ENCODE results near the gene RXFP1.

Gene RXFP1

GRCh38 chr4:158530381-158530780, 8.7 kb downstream of the RXFP1 start:
- no peak for TF ChIP-seq EZH2phosphoT487 (IDR thresholded peaks at IDR 0.05; ENCODE audit: low read depth)
- TF ChIP-seq CTCF (IDR thresholded peaks at IDR 0.05; ENCODE audit: low read depth, low read length), result no peak
- H3K27me3 ChIP-seq (ENCODE audit: low read depth, low read length), result no peaks in the 10 kb centered on the region
- no peak overlapping the region for H3K4me3 ChIP-seq (ENCODE audit: low read length)
- H3K4me1 ChIP-seq (ENCODE audit: low read length), result peaks cover 13% of the 10 kb centered on the region
- no peaks in the 10 kb centered on the region for H3K9me3 ChIP-seq (ENCODE audit: insufficient read depth, low read length)
- no peaks in the 10 kb centered on the region for H3K36me3 ChIP-seq (replicated peaks; ENCODE audit: low read depth, low read length)
- H2AFZ ChIP-seq (ENCODE audit: low read depth, low read length), result peak overlapping the region; percentile 29; the same call in 1 of the 2 replicates
- H4K20me1 ChIP-seq (ENCODE audit: insufficient read depth, low read length), result no peaks in the 10 kb centered on the region
- 0 out of 2 replicates have a peak overlapping the region, but pooled peaks have one; percentile 3 for H3K4me2 ChIP-seq (ENCODE audit: low read length)
- H3K27ac ChIP-seq (ENCODE audit: low read length), result no peak overlapping the region
- H3K9ac ChIP-seq (ENCODE audit: low read length), result no peak overlapping the region
- no peaks in the 10 kb centered on the region for H3K79me2 ChIP-seq (ENCODE audit: low read length)

- TF ChIP-seq CTCF (IDR thresholded peaks at IDR 0.05; ENCODE audit: low read depth, low read length) (no peak), EZH2phosphoT487 (IDR thresholded peaks at IDR 0.05; ENCODE audit: low read depth) (no peak)
- Histone ChIP-seq H3K79me2 (ENCODE audit: low read length) (no peaks in the 10 kb centered on the region), H3K36me3 (replicated peaks; ENCODE audit: low read depth, low read length) (no peaks in the 10 kb centered on the region), H3K27ac (ENCODE audit: low read length) (no peak overlapping the region), H3K4me1 (ENCODE audit: low read length) (peaks cover 13% of the 10 kb centered on the region), H3K4me3 (ENCODE audit: low read length) (no peak overlapping the region), H2AFZ (ENCODE audit: low read depth, low read length) (no peak overlapping the region), H4K20me1 (ENCODE audit: insufficient read depth, low read length) (no peaks in the 10 kb centered on the region), H3K9me3 (ENCODE audit: insufficient read depth, low read length) (no peaks in the 10 kb centered on the region), H3K27me3 (ENCODE audit: low read depth, low read length) (no peaks in the 10 kb centered on the region), H3K9ac (ENCODE audit: low read length) (no peak overlapping the region), H3K4me2 (ENCODE audit: low read length) (no peak overlapping the region)
Measured at GRCh38 chr4:158530898-158531297, 9.2 kb downstream of the RXFP1 start.

- Histone ChIP-seq H3K9ac (ENCODE audit: low read length) (no peak overlapping the region), H3K4me2 (ENCODE audit: low read length) (no peak overlapping the region), H3K4me3 (ENCODE audit: low read length) (no peak overlapping the region), H3K79me2 (ENCODE audit: low read length) (no peaks in the 10 kb centered on the region), H3K4me1 (ENCODE audit: low read length) (peaks cover 13% of the 10 kb centered on the region), H3K27ac (ENCODE audit: low read length) (no peak overlapping the region), H3K27me3 (ENCODE audit: low read depth, low read length) (no peaks in the 10 kb centered on the region), H3K9me3 (ENCODE audit: insufficient read depth, low read length) (no peaks in the 10 kb centered on the region), H3K36me3 (replicated peaks; ENCODE audit: low read depth, low read length) (no peaks in the 10 kb centered on the region), H4K20me1 (ENCODE audit: insufficient read depth, low read length) (no peaks in the 10 kb centered on the region), H2AFZ (ENCODE audit: low read depth, low read length) (no peak overlapping the region)
- TF ChIP-seq EZH2phosphoT487 (IDR thresholded peaks at IDR 0.05; ENCODE audit: low read depth) (no peak), CTCF (IDR thresholded peaks at IDR 0.05; ENCODE audit: low read depth, low read length) (no peak)
Measured at GRCh38 chr4:158532556-158533231, 11.0 kb downstream of the RXFP1 start.

- Histone ChIP-seq H3K4me2 (ENCODE audit: low read length) (peak overlapping the region; percentile 13; the same call in 1 of the 2 replicates), H3K27ac (ENCODE audit: low read length) (no peak overlapping the region; the same call in 1 of the 2 replicates), H3K79me2 (ENCODE audit: low read length) (no peaks in the 10 kb centered on the region), H2AFZ (ENCODE audit: low read depth, low read length) (peak overlapping the region; percentile 75; the same call in 1 of the 2 replicates), H3K9me3 (ENCODE audit: insufficient read depth, low read length) (no peaks in the 10 kb centered on the region), H3K4me1 (ENCODE audit: low read length) (peaks cover 15% of the 10 kb centered on the region), H3K36me3 (replicated peaks; ENCODE audit: low read depth, low read length) (no peaks in the 10 kb centered on the region), H4K20me1 (ENCODE audit: insufficient read depth, low read length) (no peaks in the 10 kb centered on the region), H3K27me3 (ENCODE audit: low read depth, low read length) (no peaks in the 10 kb centered on the region), H3K4me3 (ENCODE audit: low read length) (no peak overlapping the region), H3K9ac (ENCODE audit: low read length) (no peak overlapping the region)
- TF ChIP-seq EZH2phosphoT487 (IDR thresholded peaks at IDR 0.05; ENCODE audit: low read depth) (no peak), CTCF (IDR thresholded peaks at IDR 0.05; ENCODE audit: low read depth, low read length) (no peak)
Measured at GRCh38 chr4:158534727-158535126, 13.0 kb downstream of the RXFP1 start.
